Measurements from ENCODE around the gene PSMD13. TPM values are rescaled to one million over a fixed set of nuclear protein-coding genes. Genes with fewer than 3 reads are reported as not detected.

Gene PSMD13
- polyA plus RNA-seq, 1 donor, result 90.1 TPM

DNA sequence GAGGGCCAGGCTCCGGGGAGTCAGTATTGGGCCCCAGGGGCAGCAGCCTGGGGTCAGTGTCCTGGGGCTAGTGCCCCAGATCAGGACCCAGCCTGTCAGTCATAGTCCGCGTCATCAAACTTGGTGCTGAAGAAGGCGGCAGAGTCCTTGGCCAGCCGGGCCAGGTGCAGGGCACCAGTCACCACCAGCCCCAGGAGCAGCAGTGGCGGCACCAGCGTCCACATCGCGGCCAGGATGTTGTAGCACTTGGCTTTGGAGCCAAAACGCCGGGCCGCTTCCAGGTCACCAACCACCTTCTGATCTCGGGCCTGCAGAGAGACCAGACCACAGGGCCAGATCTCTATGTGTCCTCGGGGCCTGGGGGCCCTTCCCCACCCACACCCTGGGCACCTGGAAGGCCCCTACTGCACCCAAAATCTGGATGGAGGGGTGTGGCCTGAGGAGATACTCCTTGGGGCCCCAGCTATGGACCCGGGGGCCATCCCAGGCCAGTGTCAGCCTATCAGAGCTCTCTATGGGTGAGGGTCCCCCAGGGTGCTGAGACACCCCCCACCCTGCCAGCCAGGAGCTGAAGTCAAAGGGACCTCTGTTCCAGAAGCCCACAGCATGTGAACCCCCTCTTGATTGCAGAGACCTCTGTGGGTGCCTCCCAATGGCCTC, 61.8 kb downstream of the PSMD13 start:
- no peak for DNase-seq (ENCODE audit: low read depth)

DNA sequence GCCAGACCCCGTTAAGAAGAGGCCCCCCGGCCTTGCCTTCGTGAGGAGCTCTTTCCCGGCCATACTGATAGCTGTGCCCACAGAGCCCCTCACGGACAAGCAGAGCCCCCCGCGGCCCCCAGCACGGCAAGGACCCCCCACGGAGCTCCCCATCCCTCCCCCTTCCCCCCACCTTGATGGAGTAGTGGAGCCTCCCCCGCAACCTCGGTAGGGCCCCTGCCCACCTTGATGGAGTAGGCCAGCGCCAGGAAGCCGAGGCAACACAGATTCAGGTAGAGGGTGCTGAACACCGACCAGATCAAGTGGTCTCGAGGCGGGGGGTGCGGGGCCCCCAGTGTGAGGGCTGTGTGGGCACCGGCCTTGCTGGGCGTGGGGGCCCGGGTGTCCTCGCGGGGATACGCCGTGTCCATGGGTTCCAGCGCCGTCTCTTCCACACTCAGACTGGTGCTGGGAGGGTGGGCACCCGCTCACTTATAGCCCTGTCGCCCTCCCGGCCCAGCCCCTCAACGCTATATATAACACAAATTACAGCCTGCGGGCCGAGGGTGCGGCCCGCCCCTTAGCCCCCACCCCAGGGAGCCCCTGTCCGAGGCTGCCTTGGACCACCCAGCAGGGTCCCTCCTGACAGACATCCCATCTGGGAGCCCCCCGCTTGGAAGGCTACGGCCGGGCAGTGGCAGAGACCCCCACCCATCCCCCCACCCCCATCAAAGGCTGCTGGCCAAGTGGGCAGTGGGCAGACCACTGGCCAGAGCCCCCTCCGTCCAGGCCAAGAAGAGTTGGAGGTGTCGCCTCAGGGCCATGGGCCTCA, 62.5 kb downstream of the PSMD13 start, which contains the start of gene IFITM5:
Gene IFITM5, minus strand, starts transcription at position 446 of the 811 bp plus-strand sequence. Its CDS starts 36 bp downstream, at position 410.
- no peak for DNase-seq (ENCODE audit: low read depth)

DNA sequence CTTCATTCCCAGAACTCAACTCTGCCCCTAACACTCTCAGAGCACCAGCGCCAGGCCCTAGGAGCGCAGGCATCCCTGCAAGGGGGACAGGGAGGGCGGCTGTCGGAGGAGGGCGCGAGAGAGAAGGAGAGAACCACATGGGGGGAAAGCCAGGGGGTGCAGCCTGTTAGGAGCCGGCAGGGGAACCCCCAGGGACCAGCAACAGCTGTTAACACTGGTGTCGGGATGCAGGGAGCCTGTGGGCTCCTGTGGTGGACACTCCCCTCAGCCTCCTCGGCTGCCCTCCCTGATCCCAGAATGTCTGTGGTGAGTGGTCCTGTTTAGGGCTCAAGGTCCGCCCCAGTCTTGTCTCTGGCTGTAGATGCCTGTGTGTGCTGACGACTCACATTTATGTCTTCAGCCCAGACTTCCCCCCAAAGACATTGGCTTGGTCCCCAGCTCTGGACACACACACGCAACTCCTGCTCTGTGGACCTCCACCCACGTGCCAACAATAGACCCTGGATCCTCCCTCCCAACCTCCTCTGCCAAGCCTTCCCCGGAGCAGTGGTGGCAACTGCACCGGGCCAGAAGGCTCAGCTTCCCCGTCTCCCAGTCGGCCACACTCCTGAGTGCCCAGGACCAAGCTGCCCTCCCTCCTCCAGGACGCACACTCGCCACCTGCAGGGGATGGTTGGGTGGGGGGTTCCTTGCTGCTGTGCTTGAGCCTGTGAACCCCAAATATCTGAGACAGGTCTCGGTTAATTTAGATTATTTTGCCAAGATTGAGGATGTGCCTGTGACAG, 63.4 kb downstream of the PSMD13 start:
- DNase-seq (ENCODE audit: low read depth), result no peak

Other genes starting within 250 kb of the PSMD13 start
- 0.34 TPM for gene SCGB1C1, start 43.9 kb upstream of the PSMD13 start, polyA plus RNA-seq (ENCODE audit: insufficient read length)
- gene BET1L, start 29.6 kb upstream of the PSMD13 start, polyA plus RNA-seq (ENCODE audit: insufficient read length), result 28.1 TPM
- gene RIC8A, start 29.3 kb upstream of the PSMD13 start, polyA plus RNA-seq (ENCODE audit: insufficient read length), result 60.2 TPM
- gene SIRT3, start 634 bp upstream of the PSMD13 start, polyA plus RNA-seq (ENCODE audit: insufficient read length), result 24.4 TPM
- gene NLRP6, start 41.4 kb downstream of the PSMD13 start, polyA plus RNA-seq (ENCODE audit: insufficient read length), result not detected
- gene PGGHG, start 52.1 kb downstream of the PSMD13 start, polyA plus RNA-seq (ENCODE audit: insufficient read length), result 5.2 TPM
- gene IFITM5, start 62.5 kb downstream of the PSMD13 start, polyA plus RNA-seq (ENCODE audit: insufficient read length), result not detected
- gene IFITM2, start 70.8 kb downstream of the PSMD13 start, polyA plus RNA-seq (ENCODE audit: insufficient read length), result 47.5 TPM
- gene IFITM1, start 77.1 kb downstream of the PSMD13 start, polyA plus RNA-seq (ENCODE audit: insufficient read length), result 12.2 TPM
- 250 TPM for gene IFITM3, start 83.9 kb downstream of the PSMD13 start, polyA plus RNA-seq (ENCODE audit: insufficient read length)
- 11.4 TPM for gene B4GALNT4, start 132.5 kb downstream of the PSMD13 start, polyA plus RNA-seq (ENCODE audit: insufficient read length)
- 0.16 TPM for gene PKP3, start 157.2 kb downstream of the PSMD13 start, polyA plus RNA-seq (ENCODE audit: insufficient read length)
- gene SIGIRR, start 178.0 kb downstream of the PSMD13 start, polyA plus RNA-seq (ENCODE audit: insufficient read length), result 11.6 TPM
- 0.20 TPM for gene ANO9, start 205.0 kb downstream of the PSMD13 start, polyA plus RNA-seq (ENCODE audit: insufficient read length)
- 33.3 TPM for gene PTDSS2, start 213.3 kb downstream of the PSMD13 start, polyA plus RNA-seq (ENCODE audit: insufficient read length)

Data from forelimb muscle (tissue), 1 donor.